NK-92 treated with Interleukin-12 subunit alpha and Interleukin-12 subunit beta, amount 100 ng/mL, for 24 hours (cell line): ENCODE data around the gene MDC1.
"Not testable (repeated sequence)": the region's sequence is repeated elsewhere in the genome, so short reads cannot be mapped to it uniquely, and the experiment has no call there.

Source experiments
- DNase-seq: peaks from one replicate; lab custom pipeline; 2025; lab: John Stamatoyannopoulos, UW

Gene MDC1

DNA sequence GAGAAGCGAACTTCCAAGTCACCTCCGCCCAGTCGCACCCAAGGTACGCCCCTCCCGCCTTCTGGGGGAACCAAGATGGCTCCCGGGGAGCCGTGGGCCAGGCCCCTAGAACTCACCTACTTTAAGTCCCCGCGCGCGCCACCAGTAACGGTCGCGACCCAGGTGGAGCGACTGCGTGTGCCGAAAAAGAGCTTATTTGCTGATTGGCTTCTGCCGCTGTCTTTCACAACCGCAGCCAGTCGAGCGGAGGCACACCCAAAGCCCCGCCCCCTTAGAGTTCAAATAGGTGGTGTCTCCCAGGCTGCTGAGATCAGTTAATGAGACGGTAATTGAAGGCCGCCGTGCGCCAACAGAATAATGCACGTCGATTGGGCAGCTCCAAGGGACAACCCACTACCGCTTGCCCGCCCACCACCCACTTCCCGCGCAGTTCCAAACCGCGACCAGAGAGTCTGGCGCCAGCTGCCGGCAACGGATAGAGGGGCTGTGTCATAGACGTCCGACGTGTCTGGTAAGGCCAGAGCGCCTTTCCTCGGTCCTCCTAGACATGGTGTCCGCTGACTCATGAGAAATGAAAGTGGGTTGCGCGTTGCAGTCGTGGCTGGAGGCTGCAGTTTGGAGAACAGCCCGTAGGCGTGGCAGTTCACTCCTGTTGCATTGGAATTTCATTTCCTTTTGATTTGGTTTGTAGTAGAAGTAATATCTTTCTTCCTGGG, at the start of gene MDC1:
Gene MDC1 (minus strand): TSS at position 153 of the 716 bp plus-strand sequence. CDS start 2,106 bp downstream, outside the sequence.
- peak; percentile 100 for DNase-seq

DNA sequence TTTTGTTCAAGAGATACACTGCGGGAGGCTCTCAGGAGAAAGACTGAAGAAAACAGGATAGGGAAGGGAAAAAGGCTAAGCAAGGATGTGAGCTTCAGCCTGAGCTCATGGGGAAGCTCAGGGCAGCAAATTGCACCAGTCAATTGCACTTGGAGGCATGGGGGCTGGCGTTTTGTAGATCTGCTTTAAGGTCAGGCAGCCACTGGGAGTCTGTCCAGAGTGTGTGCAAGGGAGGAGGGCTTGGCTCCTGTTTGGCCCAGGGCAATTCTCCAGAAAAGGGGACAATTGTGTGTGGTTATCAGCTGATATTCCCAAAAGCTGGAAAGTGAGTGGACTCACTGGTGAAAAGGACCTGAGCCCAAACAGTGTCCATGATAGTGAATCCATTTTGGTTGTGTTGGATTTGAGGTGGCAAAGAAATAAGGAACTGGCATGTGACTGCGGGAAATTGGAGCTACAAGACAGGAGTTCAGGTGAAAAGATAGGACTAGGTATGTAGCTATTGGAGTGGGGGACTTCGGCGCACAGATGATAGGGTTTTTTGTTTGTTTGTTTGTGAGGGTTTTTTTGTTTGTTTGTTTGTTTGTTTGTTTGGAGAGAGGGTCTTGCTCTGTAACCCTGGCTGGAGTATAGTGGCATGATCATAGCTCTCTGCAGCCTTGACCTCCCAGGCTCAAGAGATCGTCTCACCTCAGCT, 49.5 kb upstream of the MDC1 start:
- DNase-seq, result no peak

DNA sequence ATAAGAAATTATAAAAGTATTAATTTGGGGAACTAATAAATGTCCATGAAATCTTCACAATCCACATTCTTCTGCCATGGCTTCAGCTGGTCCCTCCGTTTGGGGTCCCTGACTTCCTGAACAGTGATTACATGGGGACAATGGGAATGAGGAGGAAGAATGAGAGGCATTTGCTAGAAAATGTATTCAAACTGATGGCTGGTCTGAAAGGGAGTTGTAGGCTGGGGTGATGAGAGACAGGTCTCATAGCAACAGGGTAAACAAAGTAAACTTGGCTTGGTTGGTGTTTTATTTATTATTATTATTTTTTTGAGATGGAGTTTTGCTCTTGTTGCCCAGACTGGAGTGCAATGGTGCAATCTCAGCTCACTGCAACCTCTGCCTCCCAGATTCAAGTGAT, 48.4 kb upstream of the MDC1 start:
- not testable (repeated sequence) for DNase-seq

DNA sequence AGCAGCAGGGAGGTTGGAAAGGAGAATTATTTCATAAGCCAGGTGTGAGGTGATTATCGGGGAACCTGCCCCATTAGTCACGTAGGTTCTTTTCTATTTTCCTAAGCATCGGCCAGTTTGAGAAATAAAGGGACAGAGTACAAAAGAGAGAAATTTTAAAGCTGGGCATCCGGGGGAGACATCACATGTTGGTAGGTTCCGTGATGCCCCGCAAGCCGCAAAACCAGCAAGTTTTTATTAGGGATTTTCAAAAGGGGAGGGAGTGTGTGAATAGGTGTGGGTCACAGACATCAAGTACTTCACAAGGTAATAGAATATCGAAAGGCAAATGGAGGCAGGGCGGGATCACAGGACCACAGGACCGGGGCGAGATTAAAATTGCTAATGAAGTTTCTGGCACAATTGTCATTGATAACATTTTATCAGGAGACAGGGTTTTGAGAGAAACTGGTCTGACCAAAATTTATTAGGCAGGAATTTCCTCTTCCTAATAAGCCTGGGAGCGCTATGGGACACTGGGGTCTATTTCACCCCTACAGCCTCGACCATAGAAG, 47.5 kb upstream of the MDC1 start:
- not testable (repeated sequence) for DNase-seq

GRCh38 chr6:30763618-30764489, 46.8 kb upstream of the MDC1 start:
- peak; percentile 24 for DNase-seq

GRCh38 chr6:30763155-30763617, 46.1 kb upstream of the MDC1 start:
- DNase-seq, result no peak

DNA sequence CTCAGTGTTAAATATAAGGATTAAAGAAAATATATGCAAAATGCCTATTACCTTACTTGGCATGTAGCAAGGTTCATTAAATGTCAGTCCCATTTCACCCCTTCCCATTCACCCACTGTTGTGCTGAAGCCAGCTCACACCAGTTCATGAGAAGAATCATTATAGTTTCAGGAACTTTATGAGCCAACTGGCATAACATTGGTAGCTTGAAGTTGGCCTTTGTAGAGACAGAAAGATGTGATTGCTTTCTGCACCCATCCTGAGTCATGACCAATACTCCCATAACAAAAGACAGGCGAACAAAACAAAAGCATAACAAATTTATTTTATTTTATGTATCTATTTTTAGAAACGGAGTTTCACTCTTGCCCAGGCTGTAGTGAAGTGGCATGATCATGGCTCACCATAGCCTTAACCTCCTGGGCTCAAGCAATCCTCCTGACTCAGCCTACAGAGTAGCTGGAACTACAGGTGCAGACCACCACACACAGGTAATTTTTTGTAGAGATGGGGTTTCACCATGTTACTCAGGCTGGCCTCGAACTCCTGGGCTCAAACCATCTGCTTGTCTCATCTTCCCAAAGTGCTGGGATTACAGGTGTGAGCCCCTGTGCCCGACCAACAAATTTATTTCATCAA, 44.8 kb upstream of the MDC1 start:
- no peak for DNase-seq

DNA sequence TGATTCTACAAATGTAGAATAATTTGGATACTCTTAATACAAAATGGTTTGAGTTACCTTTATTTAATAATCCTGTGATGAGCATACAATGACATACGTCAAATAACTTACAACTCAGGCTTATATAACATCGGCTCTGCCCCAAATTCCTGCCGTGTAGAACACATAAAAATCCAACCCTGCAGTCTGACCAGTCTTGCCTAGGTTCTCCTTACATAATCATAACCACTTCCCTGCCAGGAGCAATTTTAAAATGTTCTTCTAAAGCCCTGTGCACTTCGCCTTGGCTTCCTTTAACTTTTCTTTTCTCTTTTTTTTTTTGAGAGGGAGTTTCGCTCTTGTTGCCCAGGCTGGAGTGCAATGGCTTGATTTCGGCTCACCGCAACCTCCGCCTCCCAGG, 43.5 kb upstream of the MDC1 start:
- no peak for DNase-seq

DNA sequence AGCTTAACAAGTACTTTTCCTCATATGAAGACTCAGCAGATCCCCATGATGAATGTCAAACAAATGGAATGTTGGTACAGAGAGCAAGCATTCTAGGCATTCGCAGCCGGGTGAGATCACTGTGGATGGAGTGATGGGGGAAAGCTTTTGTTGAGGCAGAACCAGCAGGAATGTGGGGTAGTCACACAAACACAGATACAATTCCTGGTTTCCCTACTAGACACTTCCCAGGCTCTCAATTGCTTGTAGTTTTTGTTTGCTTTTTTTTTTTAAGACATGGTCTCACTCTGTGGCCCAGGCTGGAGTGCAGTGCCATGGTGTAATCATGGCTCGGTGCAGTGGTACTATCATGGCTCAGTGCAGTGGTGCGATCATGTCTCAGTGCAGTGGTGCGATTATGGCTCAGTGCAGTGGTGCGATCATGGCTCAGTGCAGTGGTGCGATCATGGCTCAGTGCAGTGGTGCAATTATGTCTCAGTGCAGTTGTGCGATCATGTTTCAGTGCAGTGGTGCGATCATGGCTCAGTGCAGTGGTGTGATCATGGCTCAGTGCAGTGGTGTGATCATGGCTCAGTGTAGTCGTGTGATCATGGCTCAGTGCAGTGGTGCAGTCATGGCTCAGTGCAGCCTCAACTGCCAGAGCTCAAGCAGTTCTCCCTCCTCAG, 42.6 kb upstream of the MDC1 start:
- DNase-seq, result no peak

DNA sequence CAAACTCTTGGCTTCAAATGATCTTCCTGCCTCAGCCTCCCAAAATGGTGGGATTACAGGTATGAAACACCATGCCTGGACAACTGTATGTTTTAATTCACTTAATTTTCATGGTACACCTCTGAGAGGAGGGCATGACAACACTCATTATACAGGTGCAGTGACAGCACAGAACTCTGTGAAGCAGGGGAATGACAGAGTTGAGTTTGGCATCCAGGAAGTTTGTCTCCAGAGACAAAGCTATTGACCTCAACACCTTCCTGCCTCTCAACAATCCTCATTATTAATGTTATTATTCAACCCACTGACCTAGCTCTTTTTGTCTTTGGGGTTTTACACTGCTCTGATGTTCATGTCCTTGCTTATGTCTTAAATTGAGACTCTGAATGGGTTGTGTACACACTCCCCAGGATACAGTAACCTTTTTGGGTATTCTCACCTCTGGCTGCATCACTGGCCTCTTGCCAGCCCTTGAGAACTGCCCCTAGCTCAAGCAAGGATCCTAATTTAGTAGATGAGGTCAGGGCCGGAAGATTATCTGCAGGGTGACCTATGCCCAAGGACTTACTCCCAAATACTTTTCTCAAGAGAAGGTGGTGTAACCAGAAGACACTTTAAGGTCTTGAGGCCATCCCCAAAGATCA, 40.3 kb upstream of the MDC1 start:
- no peak for DNase-seq

DNA sequence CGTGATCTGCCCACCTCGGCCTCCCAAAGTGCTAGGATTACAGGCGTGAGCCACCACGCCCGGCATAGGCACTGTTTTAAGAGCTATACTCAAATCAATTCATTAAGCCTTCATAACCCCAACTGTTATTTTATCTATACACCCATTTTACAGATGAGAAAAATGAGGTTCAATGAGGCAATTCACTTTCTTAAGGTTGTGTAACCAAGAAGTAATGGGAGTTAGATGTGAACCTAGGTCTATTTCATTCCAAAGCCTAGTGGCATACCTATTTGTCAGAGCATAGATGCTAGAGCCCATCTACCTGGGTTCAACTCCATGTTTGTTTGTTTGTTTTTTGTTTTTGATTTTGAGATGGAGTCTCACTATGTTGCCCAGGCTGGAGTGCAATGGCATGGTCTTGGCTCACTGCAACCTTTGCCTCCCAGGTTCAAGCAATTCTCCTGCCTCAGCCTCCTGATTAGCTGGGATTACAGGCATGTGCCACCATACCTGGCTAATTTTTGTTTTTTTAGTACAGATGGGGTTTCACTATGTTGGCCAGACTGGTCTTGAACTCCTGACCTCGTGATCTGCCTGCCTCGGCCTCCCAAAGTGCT, 39.4 kb upstream of the MDC1 start:
- not testable (repeated sequence) for DNase-seq

DNA sequence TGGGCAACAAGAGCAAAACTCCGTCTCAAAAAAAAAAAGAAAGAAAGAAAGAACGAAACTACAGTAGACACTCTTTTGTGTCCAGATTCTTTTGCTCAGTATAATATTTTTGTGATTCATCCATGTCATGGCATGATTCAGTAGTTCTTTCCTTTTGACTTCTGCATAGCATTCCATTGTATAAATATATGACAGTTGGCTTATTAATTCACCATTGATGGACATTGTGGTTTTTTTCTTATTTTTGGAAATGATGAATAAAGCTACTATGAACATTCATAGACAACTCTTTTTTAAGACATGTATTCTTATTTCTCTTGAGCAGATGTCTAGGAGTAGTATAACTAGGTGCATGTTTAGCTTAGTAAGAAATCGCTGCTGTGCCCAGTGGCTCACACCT, 37.5 kb upstream of the MDC1 start:
- no peak for DNase-seq

DNA sequence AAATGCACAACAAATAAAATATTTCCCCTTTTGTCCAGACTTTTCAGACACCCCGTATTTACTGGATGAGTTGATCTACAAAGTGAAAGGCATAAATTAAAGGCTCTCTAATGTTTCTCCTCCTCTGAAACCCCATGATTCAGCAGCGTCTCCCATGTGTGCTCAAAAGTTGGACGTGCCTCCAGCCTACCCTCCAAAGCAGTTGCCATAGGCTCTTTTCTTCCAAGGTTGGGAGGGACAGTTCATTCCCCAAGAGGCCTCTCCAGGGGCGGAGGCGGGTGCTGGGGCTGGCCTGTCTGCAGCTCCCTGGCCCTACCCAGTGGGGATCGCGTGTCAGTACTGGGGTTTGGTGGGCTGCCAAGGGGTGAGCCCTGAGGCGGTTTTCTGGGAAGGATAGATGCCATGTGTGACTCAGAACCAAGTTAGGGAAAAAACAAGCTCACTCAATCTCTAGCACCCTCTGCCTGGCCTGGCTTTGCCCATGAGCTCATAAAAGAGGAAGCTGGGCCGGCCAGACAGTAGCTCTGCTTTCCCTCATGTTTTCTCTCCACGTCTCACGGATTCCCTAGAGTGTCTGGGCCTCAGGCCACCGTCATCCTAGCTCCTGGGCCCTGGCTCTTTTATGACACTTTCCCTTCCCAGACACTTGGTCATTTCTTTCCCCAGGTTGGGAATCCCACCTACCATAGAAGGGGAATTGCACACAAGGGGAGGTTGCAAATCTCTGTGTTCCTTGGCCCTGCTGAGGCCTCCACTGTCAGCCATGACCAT, 35.3 kb upstream of the MDC1 start:
- no peak for DNase-seq

DNA sequence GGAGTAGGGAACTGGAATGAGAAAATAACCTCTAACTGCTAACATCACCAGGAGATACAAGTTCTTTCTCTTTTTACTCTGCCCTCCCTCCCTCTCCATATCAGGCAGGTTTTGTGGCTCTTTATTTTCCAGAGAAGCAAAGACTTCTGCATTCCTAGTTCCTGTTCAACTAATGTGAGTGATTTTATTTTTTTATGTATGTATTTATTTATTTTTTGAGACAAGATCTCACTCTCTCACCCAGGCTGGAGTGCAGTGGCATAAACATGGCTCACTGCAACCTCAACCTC, 33.2 kb upstream of the MDC1 start:
- DNase-seq, result no peak

- no peak for DNase-seq
Measured at GRCh38 chr6:30749554-30750378, 32.7 kb upstream of the MDC1 start.

DNA sequence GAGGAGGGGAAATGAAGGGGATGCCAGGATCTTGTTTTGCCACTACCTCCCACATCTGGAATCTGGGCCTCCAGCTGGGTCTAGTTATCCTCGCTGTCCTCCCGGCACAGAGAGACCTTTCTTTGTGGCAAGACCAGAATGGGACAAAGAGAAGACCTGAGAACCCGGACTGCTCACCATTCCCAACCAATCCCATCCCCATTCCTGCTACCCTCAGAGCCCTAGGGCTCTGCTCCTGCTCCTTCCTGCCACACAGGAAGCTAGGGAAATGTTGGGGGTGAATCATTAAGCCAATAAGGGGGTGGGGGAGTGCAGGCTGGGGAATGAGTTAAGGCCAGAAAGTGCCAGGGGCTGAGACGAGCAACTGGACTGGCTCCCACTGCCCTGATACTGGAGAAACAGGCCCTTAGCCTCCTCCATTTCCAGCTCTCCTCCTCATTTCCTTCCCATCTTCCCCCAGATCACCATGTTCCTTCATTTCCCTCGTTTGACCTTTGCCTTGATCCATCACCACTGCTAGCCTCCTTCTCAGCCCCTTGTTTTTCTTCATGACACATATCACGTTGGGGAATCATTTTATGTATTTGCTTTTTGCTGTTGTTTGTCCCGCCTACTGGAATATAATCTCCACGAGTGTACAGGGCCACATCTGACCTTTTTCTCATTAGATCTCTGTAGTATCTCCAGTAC, 31.9 kb upstream of the MDC1 start:
- no peak for DNase-seq

DNA sequence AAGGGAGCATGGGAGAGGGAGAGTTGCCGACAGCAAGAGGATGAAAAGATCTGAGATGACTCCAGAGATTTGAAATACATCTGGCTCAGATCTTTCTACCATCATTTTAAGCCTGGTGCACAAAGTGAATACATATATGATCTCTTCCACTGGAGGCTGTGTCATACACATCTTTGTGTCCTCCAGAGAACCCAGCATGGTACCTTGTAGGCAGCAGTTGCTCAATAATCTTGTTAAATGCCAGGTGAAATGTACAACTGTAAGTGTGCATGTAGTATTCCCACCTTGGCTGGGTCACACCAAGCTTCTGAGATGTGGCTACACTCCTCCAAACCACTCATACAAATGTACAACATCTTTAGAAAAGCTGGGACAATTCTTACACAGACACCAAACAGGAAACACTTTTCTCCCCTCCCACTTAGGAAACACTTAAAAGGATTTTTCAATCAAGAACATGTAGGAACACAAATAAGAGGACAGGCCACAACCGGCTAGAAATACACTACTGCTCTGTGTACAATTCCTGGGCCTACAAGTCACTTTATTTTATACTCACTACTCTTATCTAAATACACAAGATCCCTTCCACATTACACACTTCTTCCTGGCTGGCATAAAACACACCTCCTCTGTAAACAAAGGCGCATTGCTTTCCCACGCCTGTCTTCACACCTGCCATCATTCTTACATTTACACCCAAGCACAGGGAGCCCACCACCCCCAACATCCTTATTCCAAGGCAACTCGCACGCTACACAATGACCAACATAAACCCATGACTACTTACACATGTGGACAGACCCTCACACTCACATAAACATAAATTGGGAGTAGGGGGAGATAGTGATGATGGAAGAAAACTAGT, 31.1 kb upstream of the MDC1 start:
- DNase-seq, result no peak
